ENCODE measurements around the gene LRRTM4.

DNA sequence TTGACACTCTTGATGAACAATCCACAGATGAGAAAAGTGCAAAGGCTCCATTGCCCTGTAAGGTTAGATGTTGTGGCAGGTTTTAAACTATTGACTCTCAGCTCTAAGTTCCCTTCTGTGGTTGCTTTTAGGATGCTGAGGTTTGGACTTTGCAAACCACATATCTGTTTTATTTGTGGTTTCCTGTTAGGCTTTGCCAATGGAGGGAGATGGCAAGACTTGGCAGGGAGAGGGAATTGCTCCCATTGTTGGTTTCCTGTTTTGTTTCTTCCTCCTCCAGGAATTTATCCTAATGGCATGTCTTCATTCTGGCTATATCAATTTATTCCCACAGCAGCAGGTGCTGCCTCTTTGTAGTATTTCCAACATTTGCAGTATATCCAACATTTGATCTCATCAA lies 772.3 kb downstream of the LRRTM4 start:
- TF ChIP-seq POLR2A (IDR thresholded peaks at IDR 0.05) = no peak
- TF ChIP-seq, protein P1, sequence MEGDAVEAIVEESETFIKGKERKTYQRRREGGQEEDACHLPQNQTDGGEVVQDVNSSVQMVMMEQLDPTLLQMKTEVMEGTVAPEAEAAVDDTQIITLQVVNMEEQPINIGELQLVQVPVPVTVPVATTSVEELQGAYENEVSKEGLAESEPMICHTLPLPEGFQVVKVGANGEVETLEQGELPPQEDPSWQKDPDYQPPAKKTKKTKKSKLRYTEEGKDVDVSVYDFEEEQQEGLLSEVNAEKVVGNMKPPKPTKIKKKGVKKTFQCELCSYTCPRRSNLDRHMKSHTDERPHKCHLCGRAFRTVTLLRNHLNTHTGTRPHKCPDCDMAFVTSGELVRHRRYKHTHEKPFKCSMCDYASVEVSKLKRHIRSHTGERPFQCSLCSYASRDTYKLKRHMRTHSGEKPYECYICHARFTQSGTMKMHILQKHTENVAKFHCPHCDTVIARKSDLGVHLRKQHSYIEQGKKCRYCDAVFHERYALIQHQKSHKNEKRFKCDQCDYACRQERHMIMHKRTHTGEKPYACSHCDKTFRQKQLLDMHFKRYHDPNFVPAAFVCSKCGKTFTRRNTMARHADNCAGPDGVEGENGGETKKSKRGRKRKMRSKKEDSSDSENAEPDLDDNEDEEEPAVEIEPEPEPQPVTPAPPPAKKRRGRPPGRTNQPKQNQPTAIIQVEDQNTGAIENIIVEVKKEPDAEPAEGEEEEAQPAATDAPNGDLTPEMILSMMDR (IDR thresholded peaks at IDR 0.05) = no peak
- TF ChIP-seq EP300 (IDR thresholded peaks at IDR 0.05; ENCODE audit: low read depth) = no peak

Measured in transverse colon (tissue), 3 donors.